K562 (cell line): ENCODE measurements around the gene PTK6. TPM values are rescaled to one million over a fixed set of nuclear protein-coding genes. Genes with fewer than 3 reads are reported as not detected.

Source experiments
- DACH1 ChIP-seq: fragments of 450-650 bp; IDR thresholded peaks from 2 replicates; pipeline ENCODE4 v1.6.1; 2018; ENCODE audit not compliant: partially characterized antibody
- FOXA3 ChIP-seq, 2 experiments: fragments of 450-650 bp in 1 of 2; sonication (generic) in 1 of 2; formaldehyde crosslinking; IDR thresholded peaks in 1 of 2; conservative IDR thresholded peaks in 1 of 2; 2 replicates each; pipeline versions ENCODE4 v1.4.0 to v1.8.0; 2020 to 2022; ENCODE audit warnings: mild to moderate bottlenecking in 2 of 2, missing genetic modification reagents in 1 of 2
- NEUROD1 ChIP-seq: fragments of 150-350 bp; IDR thresholded peaks from 2 replicates; pipeline ENCODE4 v1.6.1; 2014; ENCODE audit warnings: borderline replicate concordance, low read length, low read depth; ENCODE audit not compliant: partially characterized antibody
- SMARCE1 ChIP-seq: fragments of 450-650 bp; IDR thresholded peaks from 2 replicates; pipeline ENCODE4 v1.7.1; 2016; ENCODE audit warnings: mild to moderate bottlenecking
- ZKSCAN8 ChIP-seq: fragments of 200-800 bp; sonication (Bioruptor generic); IDR thresholded peaks from 2 replicates; pipeline ENCODE4 v1.6.1; 2016; ENCODE audit warnings: missing genetic modification characterization, missing compliant biosample characterization
- ZNF586 ChIP-seq: fragments of 450-650 bp; formaldehyde crosslinking; conservative IDR thresholded peaks from 2 replicates; pipeline ENCODE4 v1.4.0; 2020; ENCODE audit warnings: mild to moderate bottlenecking, moderate library complexity
- ZNF75A ChIP-seq: fragments of 450-650 bp; formaldehyde crosslinking; IDR thresholded peaks from 2 replicates; pipeline ENCODE4 v1.4.0; 2020; ENCODE audit warnings: mild to moderate bottlenecking
- polyA plus RNA-seq, 8 experiments: library from polyadenylated mRNA; depleted of rRNA in 4 of 8; stranded (reverse) in 5 of 8; unstranded in 3 of 8; fragments of >200 nt; fragmentation: Nextera tagmentation in 2 of 8; fragmentation: Illumina TruSeq in 1 of 8; extraction: Ambion mirVana in 2 of 8; extraction: Trizol in 1 of 8; gene quantifications; 2 replicates each; pipeline versions ENCODE4 v1.2.1 to v1.2.3, GENCODE V29; 2011 to 2014; ENCODE audit warnings: inconsistent platforms in 1 of 8, missing spikeins in 1 of 8
- total RNA-seq, 7 experiments: library from RNA; depleted of rRNA in 6 of 7; stranded (reverse); fragments of >200 nt in 6 of 7; fragmentation: Illumina TruSeq in 2 of 7; extraction: Trizol in 2 of 7; gene quantifications; 2 replicates each; pipeline versions ENCODE4 v1.2.1 to v1.2.3, GENCODE V29; 2011 to 2021; ENCODE audit warnings: low replicate concordance in 1 of 7
- TF ChIP-seq, protein P1 (sequence below), 2 experiments: fragments of 450-650 bp; formaldehyde crosslinking in 1 of 2; IDR thresholded peaks; 2 replicates each; pipeline versions ENCODE4 v1.4.0 to v1.6.1; 2014 to 2020; ENCODE audit warnings: mild to moderate bottlenecking in 2 of 2, borderline replicate concordance in 1 of 2, low read depth in 1 of 2
- TF ChIP-seq, protein P2 (sequence below): conservative IDR thresholded peaks from 2 replicates; pipeline ENCODE4 v1.6.1; 2011; ENCODE audit warnings: low read depth, mild to moderate bottlenecking, low read length; ENCODE audit not compliant: control insufficient read depth
- TF ChIP-seq, protein P3 (sequence below): IDR thresholded peaks from 3 replicates; pipeline ENCODE4 v1.6.1; 2011; ENCODE audit warnings: borderline replicate concordance, mild to moderate bottlenecking, moderate library complexity; ENCODE audit not compliant: insufficient read length; ENCODE audit errors: extremely low read depth
- TF ChIP-seq, protein P4 (sequence below), 2 experiments: fragments of 450-650 bp in 1 of 2; sonication (generic) in 1 of 2; formaldehyde crosslinking; conservative IDR thresholded peaks; 2 replicates each; pipeline versions ENCODE4 v1.4.0 to v1.8.1; 2020 to 2022; ENCODE audit warnings: mild to moderate bottlenecking in 1 of 2, missing genetic modification reagents in 1 of 2

PTK6 gene
- total and polyA plus RNA-seq, 9 of the 15 experiments (the other 6 are each of a cell fraction or from before 2014, with no cell fraction given) = 0.07 TPM; not detected in 8

DNA sequence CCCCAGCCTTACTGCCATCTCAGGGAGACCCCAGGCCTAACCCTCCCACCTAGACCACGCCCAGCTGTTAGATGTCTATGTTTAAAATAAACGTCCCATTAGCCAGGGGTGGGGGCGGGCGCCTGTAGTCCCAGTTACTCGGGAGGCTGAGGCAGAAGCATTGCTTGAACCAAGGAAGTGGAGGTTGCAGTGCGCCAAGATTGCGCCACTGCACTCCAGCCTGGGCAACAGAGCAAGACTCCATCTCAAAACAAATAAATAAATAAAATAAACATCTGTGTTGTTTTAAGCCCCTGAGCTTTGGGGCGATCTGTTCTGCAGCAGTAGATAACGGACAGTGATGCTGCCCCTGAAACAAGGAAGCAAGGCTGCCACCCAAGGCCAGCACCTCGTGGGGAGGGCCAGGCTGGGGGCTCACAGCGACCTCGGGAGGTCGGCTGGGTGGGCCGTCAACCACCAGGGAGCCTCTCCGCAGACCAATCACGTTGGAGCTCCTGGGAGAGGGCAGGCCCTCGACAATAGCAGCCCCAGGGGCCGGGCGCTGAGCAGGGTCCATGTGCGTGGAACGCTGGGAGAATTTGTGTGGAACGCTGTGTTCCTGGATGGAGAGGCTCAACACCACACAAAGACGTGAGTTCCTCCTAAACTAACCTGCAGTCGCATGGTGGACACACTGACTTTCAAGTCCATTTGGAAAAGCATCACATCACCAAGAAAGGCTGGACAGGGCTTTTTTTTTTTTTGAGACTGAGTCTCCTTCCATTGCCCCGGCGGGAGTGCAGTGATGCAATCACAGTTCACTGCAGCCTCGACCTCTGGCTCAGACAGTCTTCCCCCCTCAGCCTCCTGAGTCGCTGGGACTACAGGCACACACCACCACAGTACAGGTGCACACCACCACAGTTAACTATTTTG lies 37.9 kb upstream of the PTK6 start (continued):
- TF ChIP-seq, protein P1, sequence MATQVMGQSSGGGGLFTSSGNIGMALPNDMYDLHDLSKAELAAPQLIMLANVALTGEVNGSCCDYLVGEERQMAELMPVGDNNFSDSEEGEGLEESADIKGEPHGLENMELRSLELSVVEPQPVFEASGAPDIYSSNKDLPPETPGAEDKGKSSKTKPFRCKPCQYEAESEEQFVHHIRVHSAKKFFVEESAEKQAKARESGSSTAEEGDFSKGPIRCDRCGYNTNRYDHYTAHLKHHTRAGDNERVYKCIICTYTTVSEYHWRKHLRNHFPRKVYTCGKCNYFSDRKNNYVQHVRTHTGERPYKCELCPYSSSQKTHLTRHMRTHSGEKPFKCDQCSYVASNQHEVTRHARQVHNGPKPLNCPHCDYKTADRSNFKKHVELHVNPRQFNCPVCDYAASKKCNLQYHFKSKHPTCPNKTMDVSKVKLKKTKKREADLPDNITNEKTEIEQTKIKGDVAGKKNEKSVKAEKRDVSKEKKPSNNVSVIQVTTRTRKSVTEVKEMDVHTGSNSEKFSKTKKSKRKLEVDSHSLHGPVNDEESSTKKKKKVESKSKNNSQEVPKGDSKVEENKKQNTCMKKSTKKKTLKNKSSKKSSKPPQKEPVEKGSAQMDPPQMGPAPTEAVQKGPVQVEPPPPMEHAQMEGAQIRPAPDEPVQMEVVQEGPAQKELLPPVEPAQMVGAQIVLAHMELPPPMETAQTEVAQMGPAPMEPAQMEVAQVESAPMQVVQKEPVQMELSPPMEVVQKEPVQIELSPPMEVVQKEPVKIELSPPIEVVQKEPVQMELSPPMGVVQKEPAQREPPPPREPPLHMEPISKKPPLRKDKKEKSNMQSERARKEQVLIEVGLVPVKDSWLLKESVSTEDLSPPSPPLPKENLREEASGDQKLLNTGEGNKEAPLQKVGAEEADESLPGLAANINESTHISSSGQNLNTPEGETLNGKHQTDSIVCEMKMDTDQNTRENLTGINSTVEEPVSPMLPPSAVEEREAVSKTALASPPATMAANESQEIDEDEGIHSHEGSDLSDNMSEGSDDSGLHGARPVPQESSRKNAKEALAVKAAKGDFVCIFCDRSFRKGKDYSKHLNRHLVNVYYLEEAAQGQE (IDR thresholded peaks at IDR 0.05; ENCODE audit: borderline replicate concordance) = 0 out of 2 replicates have a peak, but pooled peaks have one; percentile 22
- TF ChIP-seq, protein P1 (CRISPR knock-in tag; IDR thresholded peaks at IDR 0.05; ENCODE audit: low read depth) = no peak
- TF ChIP-seq, protein P2, sequence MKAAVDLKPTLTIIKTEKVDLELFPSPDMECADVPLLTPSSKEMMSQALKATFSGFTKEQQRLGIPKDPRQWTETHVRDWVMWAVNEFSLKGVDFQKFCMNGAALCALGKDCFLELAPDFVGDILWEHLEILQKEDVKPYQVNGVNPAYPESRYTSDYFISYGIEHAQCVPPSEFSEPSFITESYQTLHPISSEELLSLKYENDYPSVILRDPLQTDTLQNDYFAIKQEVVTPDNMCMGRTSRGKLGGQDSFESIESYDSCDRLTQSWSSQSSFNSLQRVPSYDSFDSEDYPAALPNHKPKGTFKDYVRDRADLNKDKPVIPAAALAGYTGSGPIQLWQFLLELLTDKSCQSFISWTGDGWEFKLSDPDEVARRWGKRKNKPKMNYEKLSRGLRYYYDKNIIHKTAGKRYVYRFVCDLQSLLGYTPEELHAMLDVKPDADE = no peak
- TF ChIP-seq, protein P3, sequence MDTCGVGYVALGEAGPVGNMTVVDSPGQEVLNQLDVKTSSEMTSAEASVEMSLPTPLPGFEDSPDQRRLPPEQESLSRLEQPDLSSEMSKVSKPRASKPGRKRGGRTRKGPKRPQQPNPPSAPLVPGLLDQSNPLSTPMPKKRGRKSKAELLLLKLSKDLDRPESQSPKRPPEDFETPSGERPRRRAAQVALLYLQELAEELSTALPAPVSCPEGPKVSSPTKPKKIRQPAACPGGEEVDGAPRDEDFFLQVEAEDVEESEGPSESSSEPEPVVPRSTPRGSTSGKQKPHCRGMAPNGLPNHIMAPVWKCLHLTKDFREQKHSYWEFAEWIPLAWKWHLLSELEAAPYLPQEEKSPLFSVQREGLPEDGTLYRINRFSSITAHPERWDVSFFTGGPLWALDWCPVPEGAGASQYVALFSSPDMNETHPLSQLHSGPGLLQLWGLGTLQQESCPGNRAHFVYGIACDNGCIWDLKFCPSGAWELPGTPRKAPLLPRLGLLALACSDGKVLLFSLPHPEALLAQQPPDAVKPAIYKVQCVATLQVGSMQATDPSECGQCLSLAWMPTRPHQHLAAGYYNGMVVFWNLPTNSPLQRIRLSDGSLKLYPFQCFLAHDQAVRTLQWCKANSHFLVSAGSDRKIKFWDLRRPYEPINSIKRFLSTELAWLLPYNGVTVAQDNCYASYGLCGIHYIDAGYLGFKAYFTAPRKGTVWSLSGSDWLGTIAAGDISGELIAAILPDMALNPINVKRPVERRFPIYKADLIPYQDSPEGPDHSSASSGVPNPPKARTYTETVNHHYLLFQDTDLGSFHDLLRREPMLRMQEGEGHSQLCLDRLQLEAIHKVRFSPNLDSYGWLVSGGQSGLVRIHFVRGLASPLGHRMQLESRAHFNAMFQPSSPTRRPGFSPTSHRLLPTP = no peak
- no peak for TF ChIP-seq NEUROD1
- TF ChIP-seq, protein P4, sequence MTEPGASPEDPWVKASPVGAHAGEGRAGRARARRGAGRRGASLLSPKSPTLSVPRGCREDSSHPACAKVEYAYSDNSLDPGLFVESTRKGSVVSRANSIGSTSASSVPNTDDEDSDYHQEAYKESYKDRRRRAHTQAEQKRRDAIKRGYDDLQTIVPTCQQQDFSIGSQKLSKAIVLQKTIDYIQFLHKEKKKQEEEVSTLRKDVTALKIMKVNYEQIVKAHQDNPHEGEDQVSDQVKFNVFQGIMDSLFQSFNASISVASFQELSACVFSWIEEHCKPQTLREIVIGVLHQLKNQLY (CRISPR knock-in tag; conservative IDR thresholded peaks at IDR 0.05) = no peak
- no peak for TF ChIP-seq ZNF586 (CRISPR knock-in tag)
- no peak for TF ChIP-seq DACH1
- TF ChIP-seq ZKSCAN8 = no peak
- no peak for TF ChIP-seq SMARCE1
- TF ChIP-seq FOXA3 (CRISPR knock-in tag; conservative IDR thresholded peaks at IDR 0.05 in 1 of 2, IDR thresholded peaks at IDR 0.05 in 1 of 2) = 0 out of 4 replicates have a peak, but pooled peaks of 1 of the 2 experiments have one; percentile 2
- TF ChIP-seq ZNF75A (CRISPR knock-in tag) = no peak
